Transverse colon (tissue), 3 donors: ENCODE measurements around the gene KCTD11.
"Not testable (repeated sequence)": the region's sequence is repeated elsewhere in the genome, so short reads cannot be mapped to it uniquely, and the experiment has no call there.

Experiments
- CTCF ChIP-seq, 5 experiments: fragments of 200-600 bp in 3 of 5; fragments of 450-650 bp in 2 of 5; sonication (generic) in 3 of 5; IDR thresholded peaks; 1 replicate in 2 of 5; 2 replicates in 3 of 5; pipeline ENCODE4 v1.5.1; 2016 to 2017; ENCODE audit warnings: antibody characterized with exemption in 5 of 5, inconsistent platforms in 3 of 5, mild to moderate bottlenecking in 2 of 5, moderate library complexity in 1 of 5
- EP300 ChIP-seq: sonication (generic); formaldehyde crosslinking; IDR thresholded peaks from one replicate; pipeline ENCODE4 v1.6.1; 2017; ENCODE audit warnings: antibody characterized with exemption, low read depth
- POLR2A ChIP-seq: fragments of 450-650 bp; IDR thresholded peaks from one replicate; pipeline ENCODE4 v1.6.1; 2016; ENCODE audit warnings: antibody characterized with exemption, mild to moderate bottlenecking, moderate library complexity

- TF ChIP-seq CTCF (IDR thresholded peaks at IDR 0.05); POLR2A; EP300: not testable (repeated sequence)
These were observed 19.3 kb upstream of the KCTD11 start for GRCh38 chr17:7332600-7333069.
